ENCODE data around the gene MS4A5.
A peak's percentile ranks its signal among the peaks of the same experiment; 100 is the strongest.
"Not testable (repeated sequence)": the region's sequence is repeated elsewhere in the genome, so short reads cannot be mapped to it uniquely, and the experiment has no call there.

MS4A5 gene

GRCh38 chr11:60428517-60428916 lies 855 bp upstream of the MS4A5 start:
- Histone ChIP-seq H3K27me3 (replicated peaks; ENCODE audit: control insufficient read depth, insufficient read depth, low read length, poor library complexity, severe bottlenecking) (no peaks in the 10 kb centered on the region), H3K9me3 (ENCODE audit: control insufficient read depth, low read length) (no peaks in the 10 kb centered on the region), H3K4me1 (ENCODE audit: control insufficient read depth, insufficient read depth, low read length, poor library complexity, severe bottlenecking) (no peaks in the 10 kb centered on the region), H3K4me3 (ENCODE audit: insufficient read depth, low read depth, low read length, poor library complexity, severe bottlenecking) (no peak overlapping the region), H3K27ac (ENCODE audit: insufficient read depth, low read length, poor library complexity, severe bottlenecking) (no peak overlapping the region), H3K36me3 (ENCODE audit: control insufficient read depth, insufficient read depth, low read length) (no peaks in the 10 kb centered on the region)
- no peak for DNase-seq

- DNase-seq = no peak
- Histone ChIP-seq H3K27ac (ENCODE audit: insufficient read depth, low read length, poor library complexity, severe bottlenecking) (no peak overlapping the region), H3K9me3 (ENCODE audit: control insufficient read depth, low read length) (no peaks in the 10 kb centered on the region), H3K36me3 (ENCODE audit: control insufficient read depth, insufficient read depth, low read length) (no peaks in the 10 kb centered on the region), H3K4me3 (ENCODE audit: insufficient read depth, low read depth, low read length, poor library complexity, severe bottlenecking) (no peak overlapping the region), H3K4me1 (ENCODE audit: control insufficient read depth, insufficient read depth, low read length, poor library complexity, severe bottlenecking) (no peaks in the 10 kb centered on the region), H3K27me3 (replicated peaks; ENCODE audit: control insufficient read depth, insufficient read depth, low read length, poor library complexity, severe bottlenecking) (no peaks in the 10 kb centered on the region)
Observed at GRCh38 chr11:60431251-60431650, 1.9 kb downstream of the MS4A5 start.

- Histone ChIP-seq H3K9me3 (ENCODE audit: control insufficient read depth, low read length) (no peaks in the 10 kb centered on the region), H3K27me3 (replicated peaks; ENCODE audit: control insufficient read depth, insufficient read depth, low read length, poor library complexity, severe bottlenecking) (no peaks in the 10 kb centered on the region), H3K4me3 (ENCODE audit: insufficient read depth, low read depth, low read length, poor library complexity, severe bottlenecking) (no peak overlapping the region), H3K36me3 (ENCODE audit: control insufficient read depth, insufficient read depth, low read length) (no peaks in the 10 kb centered on the region), H3K4me1 (ENCODE audit: control insufficient read depth, insufficient read depth, low read length, poor library complexity, severe bottlenecking) (no peaks in the 10 kb centered on the region), H3K27ac (ENCODE audit: insufficient read depth, low read length, poor library complexity, severe bottlenecking) (no peak overlapping the region)
- DNase-seq = no peak
Observed at GRCh38 chr11:60433401-60433800, 4.0 kb downstream of the MS4A5 start.

- DNase-seq = no peak
- Histone ChIP-seq H3K9me3 (ENCODE audit: control insufficient read depth, low read length) (no peaks in the 10 kb centered on the region), H3K4me1 (ENCODE audit: control insufficient read depth, insufficient read depth, low read length, poor library complexity, severe bottlenecking) (no peaks in the 10 kb centered on the region), H3K27ac (ENCODE audit: insufficient read depth, low read length, poor library complexity, severe bottlenecking) (no peak overlapping the region), H3K36me3 (ENCODE audit: control insufficient read depth, insufficient read depth, low read length) (no peaks in the 10 kb centered on the region), H3K27me3 (replicated peaks; ENCODE audit: control insufficient read depth, insufficient read depth, low read length, poor library complexity, severe bottlenecking) (no peaks in the 10 kb centered on the region), H3K4me3 (ENCODE audit: insufficient read depth, low read depth, low read length, poor library complexity, severe bottlenecking) (peak overlapping the region; percentile 54)
Observed at GRCh38 chr11:60447070-60447469, 17.7 kb downstream of the MS4A5 start.

- no peaks in the 10 kb centered on the region for H3K36me3 ChIP-seq (ENCODE audit: control insufficient read depth, insufficient read depth, low read length)
- H3K9me3 ChIP-seq (ENCODE audit: control insufficient read depth, low read length) = no peaks in the 10 kb centered on the region
- no peak for DNase-seq
- no peak overlapping the region for H3K27ac ChIP-seq (ENCODE audit: insufficient read depth, low read length, poor library complexity, severe bottlenecking)
- no peak overlapping the region for H3K4me3 ChIP-seq (ENCODE audit: insufficient read depth, low read depth, low read length, poor library complexity, severe bottlenecking)
- H3K4me1 ChIP-seq (ENCODE audit: control insufficient read depth, insufficient read depth, low read length, poor library complexity, severe bottlenecking) = no peaks in the 10 kb centered on the region
- H3K27me3 ChIP-seq (replicated peaks; ENCODE audit: control insufficient read depth, insufficient read depth, low read length, poor library complexity, severe bottlenecking) = no peaks in the 10 kb centered on the region
Observed at GRCh38 chr11:60447846-60448245, 18.5 kb downstream of the MS4A5 start.

- not testable (repeated sequence) for H3K36me3 ChIP-seq (ENCODE audit: control insufficient read depth, insufficient read depth, low read length); DNase-seq; H3K27me3 ChIP-seq (replicated peaks; ENCODE audit: control insufficient read depth, insufficient read depth, low read length, poor library complexity, severe bottlenecking); H3K9me3 ChIP-seq (ENCODE audit: control insufficient read depth, low read length); H3K4me1 ChIP-seq (ENCODE audit: control insufficient read depth, insufficient read depth, low read length, poor library complexity, severe bottlenecking); H3K27ac ChIP-seq (ENCODE audit: insufficient read depth, low read length, poor library complexity, severe bottlenecking); H3K4me3 ChIP-seq (ENCODE audit: insufficient read depth, low read depth, low read length, poor library complexity, severe bottlenecking)
Observed at GRCh38 chr11:60451185-60451584, 21.8 kb downstream of the MS4A5 start.

- Histone ChIP-seq H3K4me1 (ENCODE audit: control insufficient read depth, insufficient read depth, low read length, poor library complexity, severe bottlenecking) (no peaks in the 10 kb centered on the region), H3K27ac (ENCODE audit: insufficient read depth, low read length, poor library complexity, severe bottlenecking) (no peak overlapping the region), H3K4me3 (ENCODE audit: insufficient read depth, low read depth, low read length, poor library complexity, severe bottlenecking) (no peak overlapping the region), H3K36me3 (ENCODE audit: control insufficient read depth, insufficient read depth, low read length) (no peaks in the 10 kb centered on the region), H3K9me3 (ENCODE audit: control insufficient read depth, low read length) (no peaks in the 10 kb centered on the region), H3K27me3 (replicated peaks; ENCODE audit: control insufficient read depth, insufficient read depth, low read length, poor library complexity, severe bottlenecking) (no peaks in the 10 kb centered on the region)
- DNase-seq = no peak
Observed at GRCh38 chr11:60454212-60454611, 24.8 kb downstream of the MS4A5 start.

- H3K27me3 ChIP-seq (replicated peaks; ENCODE audit: control insufficient read depth, insufficient read depth, low read length, poor library complexity, severe bottlenecking) = no peaks in the 10 kb centered on the region
- DNase-seq = no peak
- no peaks in the 10 kb centered on the region for H3K36me3 ChIP-seq (ENCODE audit: control insufficient read depth, insufficient read depth, low read length)
- H3K27ac ChIP-seq (ENCODE audit: insufficient read depth, low read length, poor library complexity, severe bottlenecking) = no peak within 1 kb of the TSS
- no peak within 1 kb of the TSS for H3K4me3 ChIP-seq (ENCODE audit: insufficient read depth, low read depth, low read length, poor library complexity, severe bottlenecking)
- no peaks in the 10 kb centered on the region for H3K9me3 ChIP-seq (ENCODE audit: control insufficient read depth, low read length)
- H3K4me1 ChIP-seq (ENCODE audit: control insufficient read depth, insufficient read depth, low read length, poor library complexity, severe bottlenecking) = no peaks in the 10 kb centered on the region
Observed at GRCh38 chr11:60455531-60456042, 26.2 kb downstream of the MS4A5 start, which contains the start of gene MS4A1. Gene MS4A1 (plus strand): TSS chr11:60455847. CDS start chr11:60462375, 6,528 bp downstream.

- no peak for DNase-seq
- Histone ChIP-seq H3K27ac (ENCODE audit: insufficient read depth, low read length, poor library complexity, severe bottlenecking) (no peak overlapping the region), H3K27me3 (replicated peaks; ENCODE audit: control insufficient read depth, insufficient read depth, low read length, poor library complexity, severe bottlenecking) (no peaks in the 10 kb centered on the region), H3K9me3 (ENCODE audit: control insufficient read depth, low read length) (no peaks in the 10 kb centered on the region), H3K36me3 (ENCODE audit: control insufficient read depth, insufficient read depth, low read length) (no peaks in the 10 kb centered on the region), H3K4me1 (ENCODE audit: control insufficient read depth, insufficient read depth, low read length, poor library complexity, severe bottlenecking) (no peaks in the 10 kb centered on the region), H3K4me3 (ENCODE audit: insufficient read depth, low read depth, low read length, poor library complexity, severe bottlenecking) (no peak overlapping the region)
Observed at GRCh38 chr11:60457576-60457975, 28.2 kb downstream of the MS4A5 start.

- DNase-seq = no peak
- no peaks in the 10 kb centered on the region for H3K36me3 ChIP-seq (ENCODE audit: control insufficient read depth, insufficient read depth, low read length)
- no peaks in the 10 kb centered on the region for H3K9me3 ChIP-seq (ENCODE audit: control insufficient read depth, low read length)
- no peaks in the 10 kb centered on the region for H3K4me1 ChIP-seq (ENCODE audit: control insufficient read depth, insufficient read depth, low read length, poor library complexity, severe bottlenecking)
- no peaks in the 10 kb centered on the region for H3K27me3 ChIP-seq (replicated peaks; ENCODE audit: control insufficient read depth, insufficient read depth, low read length, poor library complexity, severe bottlenecking)
- no peak overlapping the region for H3K4me3 ChIP-seq (ENCODE audit: insufficient read depth, low read depth, low read length, poor library complexity, severe bottlenecking)
- H3K27ac ChIP-seq (ENCODE audit: insufficient read depth, low read length, poor library complexity, severe bottlenecking) = no peak overlapping the region
Observed at GRCh38 chr11:60459345-60459744, 30.0 kb downstream of the MS4A5 start.
